Stimulated activated CD4-positive, alpha-beta T cell treated with anti-CD3 and anti-CD28 coated beads, Interleukin-2, amount 100 ng/mL, for 24 hours (primary cell): ENCODE results near the gene FUBP3.

Experiments used
- DNase-seq, 2 donors: peaks; one replicate each; pipeline ENCODE4 v3.0.0-alpha.2; 2020

The FUBP3 gene, protein sequence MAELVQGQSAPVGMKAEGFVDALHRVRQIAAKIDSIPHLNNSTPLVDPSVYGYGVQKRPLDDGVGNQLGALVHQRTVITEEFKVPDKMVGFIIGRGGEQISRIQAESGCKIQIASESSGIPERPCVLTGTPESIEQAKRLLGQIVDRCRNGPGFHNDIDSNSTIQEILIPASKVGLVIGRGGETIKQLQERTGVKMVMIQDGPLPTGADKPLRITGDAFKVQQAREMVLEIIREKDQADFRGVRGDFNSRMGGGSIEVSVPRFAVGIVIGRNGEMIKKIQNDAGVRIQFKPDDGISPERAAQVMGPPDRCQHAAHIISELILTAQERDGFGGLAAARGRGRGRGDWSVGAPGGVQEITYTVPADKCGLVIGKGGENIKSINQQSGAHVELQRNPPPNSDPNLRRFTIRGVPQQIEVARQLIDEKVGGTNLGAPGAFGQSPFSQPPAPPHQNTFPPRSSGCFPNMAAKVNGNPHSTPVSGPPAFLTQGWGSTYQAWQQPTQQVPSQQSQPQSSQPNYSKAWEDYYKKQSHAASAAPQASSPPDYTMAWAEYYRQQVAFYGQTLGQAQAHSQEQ

GRCh38 chr9:130578865-130579737, at the start of gene FUBP3:
Gene FUBP3 (plus strand): TSS chr9:130579577. CDS start chr9:130579681, 104 bp downstream.
- peak; percentile 95 for DNase-seq

DNA sequence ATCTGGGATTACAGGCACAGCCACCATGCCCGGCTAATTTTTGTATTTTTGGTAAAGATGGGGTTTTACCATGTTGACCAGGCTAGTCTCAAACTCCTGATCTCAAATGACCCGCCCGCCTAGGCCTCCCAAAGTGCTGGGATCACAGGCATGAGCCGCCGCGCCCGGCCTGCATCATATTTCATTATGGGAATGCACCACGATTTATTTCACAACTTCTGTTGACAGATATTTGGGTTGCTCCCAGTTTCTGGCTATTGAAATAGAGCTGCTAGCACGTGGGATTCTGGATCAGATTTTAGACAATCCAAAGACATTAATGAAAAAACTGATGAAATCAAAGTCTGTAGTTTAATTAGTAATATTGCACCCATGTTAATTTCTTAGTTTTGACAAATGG, 48.4 kb upstream of the FUBP3 start:
- no peak for DNase-seq

- no peak for DNase-seq
These were observed 47.7 kb upstream of the FUBP3 start for GRCh38 chr9:130531670-130532069.

DNA sequence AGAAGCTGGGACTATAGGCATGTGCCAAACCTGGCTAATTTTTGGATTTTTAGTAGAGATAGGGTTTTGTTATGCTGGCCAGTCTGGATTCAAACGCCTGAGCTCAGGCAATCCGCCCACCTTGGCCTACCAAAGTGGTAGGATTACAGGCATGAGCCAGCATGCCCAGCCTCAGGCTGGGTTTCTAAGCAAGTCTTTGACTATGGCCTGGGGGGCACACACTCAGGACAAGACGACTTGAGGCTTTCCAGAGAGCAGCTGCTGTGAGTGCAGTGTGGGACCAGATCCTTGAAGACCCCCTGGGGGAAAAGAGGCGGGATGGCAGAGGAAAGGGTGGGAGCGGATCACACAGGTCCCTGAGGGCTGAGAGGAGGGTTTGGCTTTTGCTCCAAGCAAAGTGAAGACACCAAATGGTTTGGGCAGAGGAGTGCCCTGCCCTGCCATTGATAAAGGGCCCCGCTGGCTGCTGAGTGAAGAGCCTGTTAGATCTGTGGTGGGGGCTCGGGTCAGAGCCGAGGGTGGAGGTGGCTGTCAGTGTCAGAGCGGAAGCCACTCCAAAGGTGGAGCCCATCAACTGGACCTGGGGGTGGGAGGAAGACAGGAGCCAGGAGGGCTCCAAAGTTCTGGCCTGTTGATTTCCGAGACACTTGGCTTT, 46.8 kb upstream of the FUBP3 start:
- DNase-seq, result no peak

DNA sequence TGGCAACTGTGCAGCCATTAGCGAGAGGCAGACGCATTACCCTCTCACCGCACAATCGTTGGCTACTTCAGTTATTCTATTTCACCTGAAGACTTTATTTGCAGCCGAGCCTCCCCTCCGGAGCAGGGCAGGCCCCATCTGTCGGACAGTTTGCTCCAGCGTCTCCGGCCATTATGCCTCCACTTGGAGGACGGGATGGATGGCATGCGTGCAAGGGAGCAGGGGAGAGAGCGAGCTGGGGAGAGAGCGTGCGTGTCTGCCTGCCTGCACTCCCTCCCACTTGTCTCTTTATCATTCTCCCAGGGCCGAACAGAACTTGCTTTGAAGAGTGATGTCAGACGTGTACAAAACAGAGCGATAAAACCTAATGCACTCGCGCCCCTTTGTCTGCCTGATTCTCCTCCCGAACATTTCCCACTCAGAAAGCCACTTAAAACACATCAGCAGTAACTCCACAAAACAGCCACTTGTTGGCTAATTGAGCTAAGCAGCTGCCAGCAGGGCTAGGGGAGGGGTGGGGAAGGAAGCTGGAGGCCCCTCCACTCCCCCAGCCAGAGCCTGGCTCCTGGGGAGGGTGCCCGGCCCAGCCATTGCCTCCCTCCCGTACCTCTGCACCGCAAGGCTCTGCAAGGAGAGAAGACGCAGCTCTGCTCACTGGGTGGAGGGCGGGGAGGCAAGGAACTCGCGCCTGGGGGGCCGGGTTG, 43.4 kb upstream of the FUBP3 start:
- DNase-seq, result no peak

- DNase-seq, result no peak
These were observed 42.7 kb upstream of the FUBP3 start for GRCh38 chr9:130536701-130537107.

GRCh38 chr9:130537346-130538050, 41.9 kb upstream of the FUBP3 start:
- no peak for DNase-seq

- no peak for DNase-seq
These were observed 39.8 kb upstream of the FUBP3 start for GRCh38 chr9:130539420-130540223.

- DNase-seq, result no peak
These were observed 37.8 kb upstream of the FUBP3 start for GRCh38 chr9:130541533-130541932.

- no peak for DNase-seq
These were observed 37.3 kb upstream of the FUBP3 start for GRCh38 chr9:130542038-130542437.

- no peak for DNase-seq
These were observed 36.7 kb upstream of the FUBP3 start for GRCh38 chr9:130542457-130543228.

DNA sequence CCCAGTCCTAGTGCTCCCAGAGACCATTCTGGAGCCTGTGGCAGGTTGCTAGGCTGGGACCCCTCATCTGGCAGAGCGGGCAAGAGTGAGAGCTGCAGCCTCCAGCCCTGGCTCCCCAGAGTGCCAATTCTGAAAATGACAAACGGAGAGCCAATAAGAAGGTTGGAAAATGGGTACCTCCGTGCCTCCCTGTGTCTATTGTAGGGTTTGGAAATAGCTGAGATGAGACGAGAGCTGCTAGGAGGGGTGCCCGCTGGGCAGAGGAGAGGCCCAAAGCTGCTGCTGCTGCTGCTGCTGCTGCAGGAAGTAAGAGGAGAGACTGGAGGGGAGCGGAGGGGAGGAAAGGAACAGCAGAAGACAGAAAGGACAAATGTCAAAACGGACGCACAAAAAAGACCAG, 36.0 kb upstream of the FUBP3 start:
- DNase-seq, result no peak

- no peak for DNase-seq
These were observed 35.5 kb upstream of the FUBP3 start for GRCh38 chr9:130543859-130544258.

- no peak for DNase-seq
These were observed 35.0 kb upstream of the FUBP3 start for GRCh38 chr9:130544364-130544763.

GRCh38 chr9:130548103-130548502, 31.3 kb upstream of the FUBP3 start:
- DNase-seq, result no peak

- no peak for DNase-seq
These were observed 30.2 kb upstream of the FUBP3 start for GRCh38 chr9:130549093-130549735.

- DNase-seq, result no peak
These were observed 24.8 kb upstream of the FUBP3 start for GRCh38 chr9:130554606-130555005.

DNA sequence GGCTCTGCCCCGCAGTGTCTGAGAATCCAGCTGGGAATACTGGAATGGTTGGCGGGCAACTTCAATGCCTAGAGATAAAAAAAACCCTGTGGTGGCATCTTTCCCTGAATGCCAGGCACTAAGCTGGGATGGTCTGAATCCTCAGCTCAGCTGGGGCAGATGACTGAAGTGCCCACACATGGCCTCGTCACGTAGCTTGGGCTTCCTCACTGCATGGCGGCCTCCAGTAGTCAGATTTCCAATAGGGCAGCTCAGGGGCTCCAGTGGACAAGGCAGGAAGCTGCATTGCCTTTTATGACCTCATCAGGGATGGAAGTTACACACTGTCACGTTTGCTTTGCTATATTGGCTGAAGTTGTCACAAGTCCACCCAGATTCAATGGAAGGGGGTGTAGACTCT, 24.3 kb upstream of the FUBP3 start:
- no peak for DNase-seq

GRCh38 chr9:130555968-130556367, 23.4 kb upstream of the FUBP3 start:
- DNase-seq, result no peak
